ENCODE results near the gene TELO2.

- no peak for TF ChIP-seq POLR2A (IDR thresholded peaks at IDR 0.05)
- TF ChIP-seq CTCF (IDR thresholded peaks at IDR 0.05 in 8 of 11, conservative IDR thresholded peaks at IDR 0.05 in 3 of 11) = no peak
These were observed 49.0 kb downstream of the TELO2 start for GRCh38 chr16:1542166-1542500.
